ENCODE results near the gene CD180. TPM values are rescaled to one million over a fixed set of nuclear protein-coding genes. Genes with fewer than 3 reads are reported as not detected.

Gene CD180
- total RNA-seq, 2 experiments from 2014 or later: 14.4 to 15.7 TPM

GRCh38 chr5:67245259-67245846 lies 48.8 kb upstream of the CD180 start:
- POLR2A ChIA-PET: no interaction called here
- no peak for TF ChIP-seq EZH2phosphoT487 (IDR thresholded peaks at IDR 0.05; ENCODE audit: borderline replicate concordance, low read depth, low read length)
- TF ChIP-seq CTCF (conservative IDR thresholded peaks at IDR 0.05; ENCODE audit: low read length): no peak
- no peak for DNase-seq (ENCODE audit: low spot score)
- no peaks in the 10 kb centered on the region for H3K36me3 ChIP-seq (ENCODE audit: insufficient read depth, low read length)
- no peak overlapping the region for H3K4me2 ChIP-seq (ENCODE audit: low read length)
- CTCF ChIA-PET (ENCODE audit: unreplicated experiment): interaction anchor here (1.1 kb wide), 1 partner anchor 21 kb away, joined by 3 read pairs; no protein-coding TSS in a partner anchor
- no TSS peak for BruUV-seq (replicated peaks)
- no peak overlapping the region for H3K4me3 ChIP-seq (ENCODE audit: low read depth, low read length, poor library complexity, severe bottlenecking)
- no peaks in the 10 kb centered on the region for H3K9me2 ChIP-seq (ENCODE audit: insufficient read depth, low read length)
- H2AFZ ChIP-seq (ENCODE audit: low read length): no peak overlapping the region
- no peaks in the 10 kb centered on the region for H3K9me3 ChIP-seq (ENCODE audit: low read length)
- intact Hi-C loops (cut with micrococcal nuclease; ENCODE audit: unreplicated experiment): loop anchor here (5.0 kb wide), 2 partner anchors 1007 to 1027 kb away; no protein-coding TSS in a partner anchor
- no peaks in the 10 kb centered on the region; the same call in 1 of the 2 replicates for H4K20me1 ChIP-seq (ENCODE audit: insufficient read depth, low read length)
- no peak overlapping the region for H3K27ac ChIP-seq (ENCODE audit: low read depth, low read length, poor library complexity, severe bottlenecking)
- H3K79me2 ChIP-seq (ENCODE audit: insufficient read depth, low read depth, low read length): no peaks in the 10 kb centered on the region
- no peaks in the 10 kb centered on the region for H3K4me1 ChIP-seq (ENCODE audit: insufficient read depth, low read length, poor library complexity, severe bottlenecking)

GRCh38 chr5:67244345-67244793 lies 47.8 kb upstream of the CD180 start:
- ChIA-PET POLR2A (no interaction called here), CTCF (ENCODE audit: unreplicated experiment) (no interaction called here)
- intact Hi-C loops (cut with micrococcal nuclease; ENCODE audit: unreplicated experiment): no loop called here
- Histone ChIP-seq H3K9me3 (ENCODE audit: low read length) (no peaks in the 10 kb centered on the region), H2AFZ (ENCODE audit: low read length) (no peak overlapping the region), H3K4me3 (ENCODE audit: low read depth, low read length, poor library complexity, severe bottlenecking) (no peak overlapping the region), H4K20me1 (ENCODE audit: insufficient read depth, low read length) (no peaks in the 10 kb centered on the region; the same call in 1 of the 2 replicates), H3K4me2 (ENCODE audit: low read length) (no peak overlapping the region), H3K36me3 (ENCODE audit: insufficient read depth, low read length) (no peaks in the 10 kb centered on the region), H3K79me2 (ENCODE audit: insufficient read depth, low read depth, low read length) (no peaks in the 10 kb centered on the region), H3K27ac (ENCODE audit: low read depth, low read length, poor library complexity, severe bottlenecking) (no peak overlapping the region), H3K4me1 (ENCODE audit: insufficient read depth, low read length, poor library complexity, severe bottlenecking) (no peaks in the 10 kb centered on the region), H3K9me2 (ENCODE audit: insufficient read depth, low read length) (no peaks in the 10 kb centered on the region)
- TF ChIP-seq EZH2phosphoT487 (IDR thresholded peaks at IDR 0.05; ENCODE audit: borderline replicate concordance, low read depth, low read length) (no peak), CTCF (conservative IDR thresholded peaks at IDR 0.05; ENCODE audit: low read length) (no peak)
- no TSS peak for BruUV-seq (replicated peaks)
- no peak for DNase-seq (ENCODE audit: low spot score)

GRCh38 chr5:67243944-67244343 lies 47.3 kb upstream of the CD180 start:
- no peaks in the 10 kb centered on the region; the same call in 1 of the 2 replicates for H4K20me1 ChIP-seq (ENCODE audit: insufficient read depth, low read length)
- no peaks in the 10 kb centered on the region for H3K4me1 ChIP-seq (ENCODE audit: insufficient read depth, low read length, poor library complexity, severe bottlenecking)
- no peak overlapping the region for H2AFZ ChIP-seq (ENCODE audit: low read length)
- TF ChIP-seq EZH2phosphoT487 (IDR thresholded peaks at IDR 0.05; ENCODE audit: borderline replicate concordance, low read depth, low read length) (no peak), CTCF (conservative IDR thresholded peaks at IDR 0.05; ENCODE audit: low read length) (no peak)
- H3K4me2 ChIP-seq (ENCODE audit: low read length): no peak overlapping the region
- intact Hi-C loops (cut with micrococcal nuclease; ENCODE audit: unreplicated experiment): no loop called here
- ChIA-PET CTCF (ENCODE audit: unreplicated experiment) (no interaction called here), POLR2A (interaction anchor here (0.6 kb wide), 1 partner anchor 37 kb away, joined by 3 read pairs; no protein-coding TSS in a partner anchor)
- DNase-seq (ENCODE audit: low spot score): no peak
- H3K9me2 ChIP-seq (ENCODE audit: insufficient read depth, low read length): no peaks in the 10 kb centered on the region
- no peak overlapping the region for H3K27ac ChIP-seq (ENCODE audit: low read depth, low read length, poor library complexity, severe bottlenecking)
- H3K4me3 ChIP-seq (ENCODE audit: low read depth, low read length, poor library complexity, severe bottlenecking): no peak overlapping the region
- no peaks in the 10 kb centered on the region for H3K36me3 ChIP-seq (ENCODE audit: insufficient read depth, low read length)
- no TSS peak for BruUV-seq (replicated peaks)
- no peaks in the 10 kb centered on the region for H3K79me2 ChIP-seq (ENCODE audit: insufficient read depth, low read depth, low read length)
- no peaks in the 10 kb centered on the region for H3K9me3 ChIP-seq (ENCODE audit: low read length)

Measured in OCI-LY7 (cell line).